ENCODE results near the gene SCNN1G. TPM values are rescaled to one million over a fixed set of nuclear protein-coding genes. Genes with fewer than 3 reads are reported as not detected.

Gene SCNN1G
- total and polyA plus RNA-seq, 2 donors (not counting 3 experiments of a cell fraction or from before 2014, with no cell fraction given) = not detected

DNA sequence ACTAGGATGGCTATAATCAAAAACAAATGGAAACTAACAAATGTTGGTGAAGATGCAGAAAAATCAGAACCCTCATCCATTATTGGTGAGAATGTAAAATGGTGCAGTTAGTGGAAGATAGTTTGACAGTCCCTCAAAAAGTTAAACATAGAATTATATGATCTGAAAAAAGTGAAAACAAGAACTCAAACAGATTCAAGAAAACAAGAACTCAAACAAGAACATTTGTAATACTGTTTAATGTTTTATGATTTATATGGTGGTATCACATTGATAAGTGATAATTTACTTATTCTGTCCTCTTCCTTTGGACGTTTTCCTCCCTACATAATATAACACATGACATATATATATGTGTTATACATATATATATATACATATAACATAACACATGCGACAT is 45.3 kb upstream of the SCNN1G start:
- no peak overlapping the region for H3K9ac ChIP-seq (replicated peaks; ENCODE audit: extremely low read depth, insufficient read depth, low read length)
- no peak overlapping the region for H3K27ac ChIP-seq (ENCODE audit: insufficient read depth, low read depth, low read length)
- intact Hi-C loops (cut with micrococcal nuclease) = no loop called here
- dilution Hi-C loops (cut with MboI; ENCODE audit: extremely low pct_ligation_motif_present, low sequenced_read_pairs) = no loop called here
- DNase-seq (ENCODE audit: low read depth, low spot score) = no peak
- no peaks in the 10 kb centered on the region for H3K9me1 ChIP-seq (replicated peaks; ENCODE audit: control insufficient read depth, extremely low read depth, insufficient read depth, low read length)
- no peaks in the 10 kb centered on the region for H4K20me1 ChIP-seq (replicated peaks; ENCODE audit: control insufficient read depth, extremely low read depth, insufficient read depth, low read length)
- H3K4me3 ChIP-seq (replicated peaks in 1 of 3; ENCODE audit: insufficient read depth in 1 of 3, low read depth in 1 of 3, low read length in 3 of 3) = no peak overlapping the region
- BruUV-seq (replicated peaks) = no TSS peak
- H3K36me3 ChIP-seq (ENCODE audit: control insufficient read depth in 2 of 2, extremely low read depth in 1 of 2, insufficient read depth in 2 of 2, low read length in 2 of 2) = no peaks in the 10 kb centered on the region
- no peak overlapping the region for H2AFZ ChIP-seq (ENCODE audit: low read depth, low read length)
- H3K9me3 ChIP-seq (replicated peaks; ENCODE audit: control insufficient read depth, insufficient read depth, low read length) = no peaks in the 10 kb centered on the region
- peaks cover 69% of the 10 kb centered on the region for H3K79me2 ChIP-seq (ENCODE audit: control insufficient read depth, insufficient read depth, low read length)
- TF ChIP-seq POLR2AphosphoS5 (IDR thresholded peaks at IDR 0.05; ENCODE audit: insufficient read depth, low read depth, low read length) = no peak
- no peak for TF ChIP-seq GATA2 (IDR thresholded peaks at IDR 0.05; ENCODE audit: insufficient read depth, insufficient read length, low read depth, low read length)
- no peak for TF ChIP-seq EZH2 (IDR thresholded peaks at IDR 0.05; ENCODE audit: borderline replicate concordance, low read depth, low read length, severe bottlenecking)
- TF ChIP-seq, protein P1, sequence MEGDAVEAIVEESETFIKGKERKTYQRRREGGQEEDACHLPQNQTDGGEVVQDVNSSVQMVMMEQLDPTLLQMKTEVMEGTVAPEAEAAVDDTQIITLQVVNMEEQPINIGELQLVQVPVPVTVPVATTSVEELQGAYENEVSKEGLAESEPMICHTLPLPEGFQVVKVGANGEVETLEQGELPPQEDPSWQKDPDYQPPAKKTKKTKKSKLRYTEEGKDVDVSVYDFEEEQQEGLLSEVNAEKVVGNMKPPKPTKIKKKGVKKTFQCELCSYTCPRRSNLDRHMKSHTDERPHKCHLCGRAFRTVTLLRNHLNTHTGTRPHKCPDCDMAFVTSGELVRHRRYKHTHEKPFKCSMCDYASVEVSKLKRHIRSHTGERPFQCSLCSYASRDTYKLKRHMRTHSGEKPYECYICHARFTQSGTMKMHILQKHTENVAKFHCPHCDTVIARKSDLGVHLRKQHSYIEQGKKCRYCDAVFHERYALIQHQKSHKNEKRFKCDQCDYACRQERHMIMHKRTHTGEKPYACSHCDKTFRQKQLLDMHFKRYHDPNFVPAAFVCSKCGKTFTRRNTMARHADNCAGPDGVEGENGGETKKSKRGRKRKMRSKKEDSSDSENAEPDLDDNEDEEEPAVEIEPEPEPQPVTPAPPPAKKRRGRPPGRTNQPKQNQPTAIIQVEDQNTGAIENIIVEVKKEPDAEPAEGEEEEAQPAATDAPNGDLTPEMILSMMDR (IDR thresholded peaks at IDR 0.05; ENCODE audit: extremely low read depth in 1 of 2, insufficient read depth in 1 of 2, low read depth in 1 of 2, low read length in 2 of 2) = no peak
- TF ChIP-seq, protein P2, sequence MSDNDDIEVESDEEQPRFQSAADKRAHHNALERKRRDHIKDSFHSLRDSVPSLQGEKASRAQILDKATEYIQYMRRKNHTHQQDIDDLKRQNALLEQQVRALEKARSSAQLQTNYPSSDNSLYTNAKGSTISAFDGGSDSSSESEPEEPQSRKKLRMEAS (IDR thresholded peaks at IDR 0.05; ENCODE audit: insufficient read depth, insufficient read length) = no peak
- peaks cover 27% of the 10 kb centered on the region for H3K4me1 ChIP-seq (ENCODE audit: control insufficient read depth, extremely low read depth, insufficient read depth, low read length)
- ChIA-PET CTCF (no interaction called here), POLR2A (no interaction called here)
- no peaks in the 10 kb centered on the region for H3K27me3 ChIP-seq (ENCODE audit: control insufficient read depth in 2 of 2, insufficient read depth in 2 of 2, low read length in 2 of 2)
- H3K4me2 ChIP-seq (ENCODE audit: insufficient read depth, low read length) = no peak overlapping the region
- FAIRE-seq = no peak

DNA sequence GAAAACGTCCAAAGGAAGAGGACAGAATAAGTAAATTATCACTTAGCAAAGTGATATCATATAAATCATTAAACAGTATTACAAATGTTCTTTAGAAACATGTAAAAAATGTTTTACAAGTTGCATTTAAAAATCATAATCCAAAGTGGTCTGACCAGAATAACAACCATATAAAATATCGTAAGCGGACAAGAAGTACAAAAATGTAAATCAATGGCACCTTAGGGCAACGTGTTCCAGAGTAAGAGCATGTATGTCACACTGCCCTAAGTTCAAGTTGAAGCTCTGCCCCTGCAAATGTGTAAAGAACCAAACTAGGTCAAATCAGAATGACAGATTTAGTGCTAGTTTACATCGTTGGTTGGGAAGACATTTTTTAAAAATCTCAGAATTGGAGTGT is 44.7 kb upstream of the SCNN1G start:
- peaks cover 22% of the 10 kb centered on the region for H3K4me1 ChIP-seq (ENCODE audit: control insufficient read depth, extremely low read depth, insufficient read depth, low read length)
- no peaks in the 10 kb centered on the region for H3K9me1 ChIP-seq (replicated peaks; ENCODE audit: control insufficient read depth, extremely low read depth, insufficient read depth, low read length)
- dilution Hi-C loops (cut with MboI; ENCODE audit: extremely low pct_ligation_motif_present, low sequenced_read_pairs) (no loop called here), intact Hi-C loops (cut with micrococcal nuclease) (no loop called here)
- H3K9ac ChIP-seq (replicated peaks; ENCODE audit: extremely low read depth, insufficient read depth, low read length) = no peak overlapping the region
- H4K20me1 ChIP-seq (replicated peaks; ENCODE audit: control insufficient read depth, extremely low read depth, insufficient read depth, low read length) = no peaks in the 10 kb centered on the region
- TF ChIP-seq, protein P1 (IDR thresholded peaks at IDR 0.05; ENCODE audit: extremely low read depth in 1 of 2, insufficient read depth in 1 of 2, low read depth in 1 of 2, low read length in 2 of 2) = no peak
- no peak for TF ChIP-seq POLR2AphosphoS5 (IDR thresholded peaks at IDR 0.05; ENCODE audit: insufficient read depth, low read depth, low read length)
- no peak for TF ChIP-seq MYC (IDR thresholded peaks at IDR 0.05; ENCODE audit: low read depth, low read length)
- no peak for TF ChIP-seq EZH2 (IDR thresholded peaks at IDR 0.05; ENCODE audit: borderline replicate concordance, low read depth, low read length, severe bottlenecking)
- TF ChIP-seq, protein P2 (IDR thresholded peaks at IDR 0.05; ENCODE audit: insufficient read depth, insufficient read length) = no peak
- no peak for TF ChIP-seq POLR2A (IDR thresholded peaks at IDR 0.05; ENCODE audit: low read depth, low read length)
- no peak for TF ChIP-seq JUN (IDR thresholded peaks at IDR 0.05; ENCODE audit: borderline replicate concordance, insufficient read depth, insufficient read length, low read depth)
- TF ChIP-seq GATA2 (IDR thresholded peaks at IDR 0.05; ENCODE audit: insufficient read depth, insufficient read length, low read depth, low read length) = no peak
- TF ChIP-seq FOS (IDR thresholded peaks at IDR 0.05; ENCODE audit: borderline replicate concordance, insufficient read depth, low read length) = no peak
- DNase-seq (ENCODE audit: low read depth, low spot score) (no peak), FAIRE-seq (no peak)
- H3K36me3 ChIP-seq (ENCODE audit: control insufficient read depth in 2 of 2, extremely low read depth in 1 of 2, insufficient read depth in 2 of 2, low read length in 2 of 2) = no peaks in the 10 kb centered on the region
- H3K79me2 ChIP-seq (ENCODE audit: control insufficient read depth, insufficient read depth, low read length) = peaks cover 74% of the 10 kb centered on the region
- no peaks in the 10 kb centered on the region for H3K27me3 ChIP-seq (ENCODE audit: control insufficient read depth in 2 of 2, insufficient read depth in 2 of 2, low read length in 2 of 2)
- ChIA-PET CTCF (no interaction called here), POLR2A (no interaction called here)
- H3K9me3 ChIP-seq (replicated peaks; ENCODE audit: control insufficient read depth, insufficient read depth, low read length) = no peaks in the 10 kb centered on the region
- H3K27ac ChIP-seq (ENCODE audit: insufficient read depth, low read depth, low read length) = no peak overlapping the region
- no peak overlapping the region for H2AFZ ChIP-seq (ENCODE audit: low read depth, low read length)
- H3K4me2 ChIP-seq (ENCODE audit: insufficient read depth, low read length) = no peak overlapping the region
- H3K4me3 ChIP-seq (replicated peaks in 1 of 3; ENCODE audit: insufficient read depth in 1 of 3, low read depth in 1 of 3, low read length in 3 of 3) = no peak overlapping the region
- no TSS peak for BruUV-seq (replicated peaks)
